Stimulated activated CD8-positive, alpha-beta memory T cell treated with anti-CD3 and anti-CD28 coated beads, Interleukin-15, amount 100 ng/mL, for 48 hours (primary cell): Measurements from ENCODE around the gene MYMX.
"Not testable (repeated sequence)": the region's sequence is repeated elsewhere in the genome, so short reads cannot be mapped to it uniquely, and the experiment has no call there.

ENCODE experiments used
- DNase-seq, 2 donors: peaks; one replicate each; pipeline ENCODE4 v3.0.0-alpha.2; 2020; ENCODE audit warnings: low read depth in 2 of 2

MYMX gene

DNA sequence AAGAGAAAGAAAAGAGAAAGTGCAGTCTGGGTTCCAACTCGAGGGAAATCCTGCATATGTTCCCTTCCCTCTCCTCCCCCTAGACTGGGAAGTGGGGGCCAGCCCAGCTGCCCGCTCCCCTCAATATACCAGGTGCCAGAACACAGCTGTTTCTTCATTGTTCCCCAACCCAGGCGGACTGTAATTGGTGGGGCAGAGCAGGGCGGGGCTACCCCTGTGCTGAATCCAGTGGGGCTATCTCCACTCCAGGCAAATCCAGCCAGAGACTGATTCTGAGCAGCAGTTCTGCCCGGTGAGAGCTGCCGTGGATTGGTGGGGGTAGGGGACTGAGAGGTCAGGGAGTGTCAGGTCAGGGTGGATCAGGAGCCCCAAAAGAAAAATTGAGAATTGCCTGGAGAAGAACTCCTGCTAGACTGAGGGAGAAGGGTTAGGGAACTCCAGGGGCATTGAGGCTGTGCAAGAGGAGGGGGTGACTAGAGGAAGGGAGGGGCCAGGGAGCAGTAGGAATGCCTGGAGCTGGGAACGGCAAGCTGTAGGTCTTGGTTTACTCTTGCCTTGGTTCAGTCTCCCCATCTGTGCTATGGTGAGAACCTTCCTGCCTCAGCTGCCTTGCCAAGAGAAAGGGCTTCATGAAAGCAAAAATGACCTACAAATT, at the start of gene MYMX:
MYMX (plus strand) TSS at position 250 of the 655 bp plus-strand sequence. CDS start 546 bp downstream, outside the sequence.
- DNase-seq: no peak

DNA sequence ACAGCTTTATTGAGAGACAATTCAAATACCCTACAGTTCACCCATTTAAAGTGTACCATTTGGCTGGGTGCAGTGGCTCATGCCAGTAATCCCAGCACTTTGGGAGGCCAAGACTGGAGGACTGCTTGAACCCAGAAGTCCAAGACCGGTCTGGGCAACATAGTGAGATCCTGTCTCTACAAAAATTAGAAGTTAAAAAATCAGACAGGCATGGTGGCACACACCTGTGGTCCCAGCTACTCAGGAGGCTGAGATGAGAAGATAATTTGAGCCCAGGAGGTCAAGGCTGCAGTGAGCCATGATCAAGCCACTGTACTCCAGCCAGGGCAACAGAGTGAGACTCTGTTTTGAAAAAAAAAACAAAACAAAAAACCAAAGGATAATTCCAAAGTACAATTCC, 49.2 kb upstream of the MYMX start:
- DNase-seq: no peak

DNA sequence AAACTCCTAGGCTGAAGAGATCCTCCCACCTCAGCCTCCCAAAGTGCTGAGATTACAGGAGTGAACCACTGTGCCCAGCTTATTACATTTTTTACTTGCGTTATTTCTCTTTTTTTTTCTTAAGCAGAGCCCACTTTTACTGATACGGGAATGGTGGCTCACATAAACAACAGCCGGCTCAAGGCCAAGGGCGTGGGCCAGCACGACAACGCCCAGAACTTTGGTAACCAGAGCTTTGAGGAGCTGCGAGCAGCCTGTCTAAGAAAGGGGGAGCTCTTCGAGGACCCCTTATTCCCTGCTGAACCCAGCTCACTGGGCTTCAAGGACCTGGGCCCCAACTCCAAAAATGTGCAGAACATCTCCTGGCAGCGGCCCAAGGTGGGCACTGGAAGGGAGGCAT, 47.6 kb upstream of the MYMX start:
- no peak for DNase-seq

DNA sequence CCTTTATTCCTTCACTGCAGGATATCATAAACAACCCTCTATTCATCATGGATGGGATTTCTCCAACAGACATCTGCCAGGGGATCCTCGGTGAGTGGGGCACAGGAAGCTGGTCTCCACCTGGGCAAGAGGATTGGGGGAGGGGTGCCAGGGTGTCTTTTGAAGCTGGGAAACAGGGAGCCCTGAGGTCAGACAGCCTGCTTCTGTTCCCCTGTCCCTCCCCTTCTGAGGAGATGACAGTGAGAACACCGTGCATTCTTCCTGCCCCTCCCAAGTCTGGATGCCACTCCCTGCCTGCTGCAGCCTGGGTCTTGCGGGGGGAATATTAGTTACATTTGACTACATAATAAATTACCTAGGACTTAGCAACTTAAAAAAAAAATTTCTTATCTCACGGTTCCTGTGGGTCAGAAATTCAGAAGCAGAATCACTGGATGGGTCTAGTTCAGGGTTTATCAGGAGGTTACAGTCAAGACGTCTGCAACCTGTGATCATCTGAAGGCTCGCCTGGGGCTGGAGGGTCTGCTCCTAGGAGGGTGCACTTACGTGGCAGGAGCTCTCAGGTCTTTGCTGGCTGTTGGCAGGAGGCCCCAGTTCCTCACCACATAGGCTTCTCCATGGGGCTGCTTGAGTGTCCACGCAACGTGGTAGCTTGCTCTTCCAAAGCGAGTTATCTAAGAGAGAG, 46.7 kb upstream of the MYMX start:
- DNase-seq: no peak

DNA sequence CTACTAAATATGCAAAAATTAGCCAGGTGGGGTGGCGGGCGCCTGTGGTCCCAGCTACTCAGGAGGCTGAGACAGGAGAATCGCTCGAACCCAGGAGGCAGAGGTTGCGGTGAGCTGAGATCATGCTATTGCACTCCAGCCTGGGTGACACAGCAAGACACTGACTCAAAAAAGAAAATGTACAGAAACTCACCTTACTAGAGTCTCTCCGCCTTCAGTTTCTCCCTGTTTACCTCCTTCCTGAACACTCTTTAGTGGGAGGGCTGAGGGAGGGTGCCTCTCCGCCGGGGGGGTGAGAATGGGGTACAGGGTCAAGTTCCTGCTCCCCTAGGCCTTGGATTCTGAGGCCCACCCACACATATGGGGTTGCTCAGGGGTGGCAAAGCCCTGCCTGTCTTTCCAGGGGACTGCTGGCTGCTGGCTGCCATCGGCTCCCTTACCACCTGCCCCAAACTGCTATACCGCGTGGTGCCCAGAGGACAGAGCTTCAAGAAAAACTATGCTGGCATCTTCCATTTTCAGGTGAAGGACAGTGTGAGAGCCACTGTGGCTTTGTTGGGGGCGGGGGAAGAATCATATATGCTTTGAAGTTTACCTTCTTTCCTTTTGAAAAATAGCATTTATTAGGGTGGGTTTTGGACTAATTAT, 44.7 kb upstream of the MYMX start:
- DNase-seq: no peak

DNA sequence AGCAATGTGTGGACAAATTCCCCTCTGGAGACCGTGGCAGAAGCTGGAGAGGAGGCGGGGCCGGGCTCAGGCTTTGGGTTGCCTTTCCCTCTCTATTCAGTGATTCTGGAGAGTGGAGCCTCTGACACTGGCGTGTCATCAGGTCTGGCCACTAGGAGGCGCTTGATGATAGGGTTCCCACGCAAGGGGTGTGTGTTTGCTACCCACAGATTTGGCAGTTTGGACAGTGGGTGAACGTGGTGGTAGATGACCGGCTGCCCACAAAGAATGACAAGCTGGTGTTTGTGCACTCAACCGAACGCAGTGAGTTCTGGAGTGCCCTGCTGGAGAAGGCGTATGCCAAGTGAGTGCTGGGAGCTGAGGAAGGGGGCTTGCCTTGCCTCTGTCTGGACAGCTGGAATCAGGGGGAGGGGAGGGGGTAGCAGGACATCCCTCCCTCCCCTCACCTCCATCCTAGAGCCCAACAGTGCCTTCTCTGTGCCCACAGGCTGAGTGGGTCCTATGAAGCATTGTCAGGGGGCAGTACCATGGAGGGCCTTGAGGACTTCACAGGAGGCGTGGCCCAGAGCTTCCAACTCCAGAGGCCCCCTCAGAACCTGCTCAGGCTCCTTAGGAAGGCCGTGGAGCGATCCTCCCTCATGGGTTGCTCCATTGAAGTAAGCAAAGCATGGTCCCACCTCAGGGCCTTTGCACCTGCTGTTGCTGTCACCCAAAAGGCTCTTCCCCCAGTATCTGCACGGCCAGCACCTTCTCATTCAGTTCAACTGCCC, 43.8 kb upstream of the MYMX start:
- DNase-seq: peak; percentile 48 to 55

DNA sequence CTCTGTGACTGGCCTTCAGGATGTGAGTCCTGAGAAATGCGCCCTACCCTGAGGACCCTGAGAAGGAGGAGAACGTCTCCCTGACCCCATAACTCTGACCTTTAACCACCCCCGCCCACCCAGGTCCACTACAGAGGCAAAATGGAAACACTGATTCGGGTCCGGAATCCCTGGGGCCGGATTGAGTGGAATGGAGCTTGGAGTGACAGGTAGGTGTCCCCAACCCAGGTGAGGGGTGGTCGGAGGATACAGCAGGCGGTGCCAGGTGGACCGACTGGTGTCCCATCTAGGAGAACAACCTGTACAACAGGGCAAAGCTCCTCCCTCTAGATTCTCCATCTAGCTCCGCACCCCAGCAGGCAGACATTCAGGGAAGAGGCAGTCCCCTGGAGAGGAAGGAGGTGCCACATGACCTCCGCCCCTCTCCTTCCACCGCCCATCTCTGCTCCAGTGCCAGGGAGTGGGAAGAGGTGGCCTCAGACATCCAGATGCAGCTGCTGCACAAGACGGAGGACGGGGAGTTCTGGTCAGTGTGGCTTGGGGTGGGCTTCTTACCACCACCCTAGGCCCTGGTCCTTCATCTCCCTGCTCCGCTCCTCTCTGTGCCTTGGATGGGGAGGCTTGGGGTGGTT, 40.5 kb upstream of the MYMX start:
- no peak for DNase-seq

DNA sequence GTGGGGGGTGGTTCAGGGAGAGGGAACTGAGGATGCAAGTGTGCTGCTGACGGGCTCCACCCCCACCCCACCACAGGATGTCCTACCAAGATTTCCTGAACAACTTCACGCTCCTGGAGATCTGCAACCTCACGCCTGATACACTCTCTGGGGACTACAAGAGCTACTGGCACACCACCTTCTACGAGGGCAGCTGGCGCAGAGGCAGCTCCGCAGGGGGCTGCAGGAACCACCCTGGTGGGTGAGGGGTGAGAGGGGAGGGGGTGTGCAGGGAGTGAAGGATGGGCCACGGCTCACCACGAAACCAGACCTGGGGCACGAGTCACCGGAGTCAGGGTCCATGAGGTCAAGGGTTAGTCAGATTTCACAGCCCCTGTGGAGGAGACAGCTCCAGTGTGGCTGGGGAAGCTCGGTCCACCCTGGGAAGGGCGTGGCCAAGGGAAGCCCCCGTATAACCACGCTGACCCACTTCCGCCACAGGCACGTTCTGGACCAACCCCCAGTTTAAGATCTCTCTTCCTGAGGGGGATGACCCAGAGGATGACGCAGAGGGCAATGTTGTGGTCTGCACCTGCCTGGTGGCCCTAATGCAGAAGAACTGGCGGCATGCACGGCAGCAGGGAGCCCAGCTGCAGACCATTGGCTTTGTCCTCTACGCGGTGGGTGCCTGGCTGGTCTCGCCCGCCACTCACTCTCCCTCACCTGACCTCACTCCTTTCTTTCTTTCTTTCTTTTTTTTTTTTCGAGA, 39.8 kb upstream of the MYMX start:
- peak; percentile 44 to 47 for DNase-seq

DNA sequence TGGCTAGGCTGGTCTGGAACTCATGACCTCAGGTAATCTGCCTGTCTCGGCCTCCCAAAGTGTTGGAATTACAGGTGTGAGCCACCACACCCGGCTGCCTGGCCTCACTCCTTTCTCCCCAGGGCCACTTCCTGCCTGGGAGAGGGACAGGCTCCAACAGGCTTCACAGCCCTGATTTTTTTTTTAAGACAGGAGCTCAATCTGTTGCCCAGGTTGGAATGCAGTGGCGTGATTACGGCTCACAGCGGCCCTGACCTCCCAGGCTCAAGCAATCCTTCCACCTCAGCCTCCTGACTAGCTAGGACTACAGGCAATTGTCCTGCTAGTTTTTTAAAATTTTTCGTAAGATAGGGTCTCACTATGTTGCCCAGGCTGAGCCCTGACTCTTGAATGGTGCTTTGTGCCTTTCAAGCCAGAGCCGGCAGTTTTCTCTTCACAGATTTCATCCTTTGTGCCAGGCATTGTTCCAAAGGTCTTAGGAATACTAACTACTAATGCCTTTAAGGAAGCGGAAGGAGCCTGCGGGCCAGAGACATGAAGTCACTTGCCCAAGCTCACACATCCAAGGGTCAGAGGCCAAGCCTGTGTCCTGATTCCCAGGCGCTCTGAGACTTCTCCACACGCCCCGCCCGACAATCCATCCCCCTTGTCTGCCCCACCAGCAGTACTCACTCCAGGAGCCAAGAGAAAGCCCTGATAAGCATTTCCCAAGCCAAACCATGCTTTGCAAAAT, 38.9 kb upstream of the MYMX start:
- DNase-seq: no peak

DNA sequence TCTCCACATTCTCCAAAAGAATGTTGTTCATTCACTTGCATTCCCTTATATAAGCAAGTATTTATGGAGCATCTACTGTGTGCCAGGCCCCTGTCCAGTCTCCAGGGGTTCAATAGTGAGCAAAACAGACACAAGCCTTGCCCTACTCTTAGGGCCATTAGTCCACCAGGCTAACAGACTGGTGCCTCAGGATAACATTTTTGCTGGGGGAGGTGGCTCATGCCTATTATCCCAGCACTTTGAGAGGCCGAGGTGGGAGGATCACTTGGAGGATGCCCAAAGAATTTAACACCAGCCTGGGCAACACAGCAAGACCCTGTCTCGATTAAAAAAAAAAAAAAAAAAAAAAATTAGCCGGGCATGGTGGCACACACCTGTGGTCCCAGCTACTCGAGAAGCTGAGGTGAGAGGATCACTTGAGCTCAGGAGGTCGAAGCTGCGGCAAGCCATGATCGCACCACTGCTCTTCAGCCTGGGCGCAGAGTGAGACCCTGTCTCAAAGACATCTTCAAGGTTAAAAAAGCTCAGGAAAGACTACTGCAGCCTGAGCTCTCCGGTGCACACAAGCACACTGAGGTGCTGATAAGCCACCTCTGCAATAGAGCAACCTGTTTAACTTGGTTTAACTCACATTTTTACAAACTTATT, 38.2 kb upstream of the MYMX start:
- DNase-seq: no peak

DNA sequence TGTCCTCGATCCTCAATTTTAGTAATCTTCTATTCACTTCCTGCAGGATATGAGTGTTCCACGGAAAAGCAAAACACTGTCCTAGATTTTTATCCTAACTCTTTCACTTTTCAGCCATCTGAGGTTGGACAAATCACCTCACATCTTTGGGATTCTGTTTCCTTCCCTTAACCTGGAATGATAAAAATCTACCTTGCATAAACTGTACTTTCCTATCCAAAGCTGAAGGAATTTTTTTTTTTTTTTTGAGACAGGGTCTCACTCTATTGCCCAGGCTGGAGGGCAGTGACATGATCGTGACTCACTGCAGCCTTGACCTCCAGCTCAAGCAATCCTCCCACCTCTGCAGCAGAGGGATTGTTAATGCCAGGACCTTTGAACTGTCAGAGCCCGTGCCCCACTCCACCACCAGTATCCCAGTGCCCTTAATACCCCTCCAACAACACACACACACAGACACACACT, 37.6 kb upstream of the MYMX start:
- DNase-seq: no peak

DNA sequence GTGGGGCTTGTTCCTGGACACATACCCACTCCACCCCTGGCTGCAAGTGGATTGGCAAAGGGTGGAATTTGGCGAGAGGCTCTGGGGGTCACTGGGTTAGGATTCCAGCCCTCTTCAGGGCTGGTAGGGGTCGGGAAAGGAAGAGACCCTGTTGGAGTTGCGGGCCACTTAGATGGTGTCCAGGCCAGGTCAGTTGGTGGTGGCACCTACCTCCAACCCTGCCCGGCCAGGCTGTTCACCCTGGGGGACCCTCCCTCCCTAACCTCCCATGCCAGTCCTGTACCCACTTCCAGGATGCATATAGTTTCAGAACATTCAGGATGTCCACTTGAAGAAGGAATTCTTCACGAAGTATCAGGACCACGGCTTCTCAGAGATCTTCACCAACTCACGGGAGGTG, 37.1 kb upstream of the MYMX start:
- DNase-seq: no peak

DNA sequence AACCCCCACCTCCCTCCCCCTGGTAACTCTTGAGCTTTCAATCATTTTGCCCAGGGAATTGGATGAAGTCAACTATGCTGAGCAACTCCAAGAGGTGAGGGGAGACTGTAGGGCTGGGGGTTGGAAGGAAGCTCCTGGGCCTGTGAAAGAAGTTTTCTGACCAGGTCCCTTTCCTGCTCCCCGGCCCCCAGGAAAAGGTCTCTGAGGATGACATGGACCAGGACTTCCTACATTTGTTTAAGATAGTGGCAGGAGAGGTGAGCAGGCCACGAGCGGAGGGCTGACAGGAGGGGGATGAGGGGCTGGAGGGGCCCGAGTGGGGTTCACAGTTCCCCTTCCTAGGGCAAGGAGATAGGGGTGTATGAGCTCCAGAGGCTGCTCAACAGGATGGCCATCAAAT, 36.3 kb upstream of the MYMX start:
- DNase-seq: no peak

DNA sequence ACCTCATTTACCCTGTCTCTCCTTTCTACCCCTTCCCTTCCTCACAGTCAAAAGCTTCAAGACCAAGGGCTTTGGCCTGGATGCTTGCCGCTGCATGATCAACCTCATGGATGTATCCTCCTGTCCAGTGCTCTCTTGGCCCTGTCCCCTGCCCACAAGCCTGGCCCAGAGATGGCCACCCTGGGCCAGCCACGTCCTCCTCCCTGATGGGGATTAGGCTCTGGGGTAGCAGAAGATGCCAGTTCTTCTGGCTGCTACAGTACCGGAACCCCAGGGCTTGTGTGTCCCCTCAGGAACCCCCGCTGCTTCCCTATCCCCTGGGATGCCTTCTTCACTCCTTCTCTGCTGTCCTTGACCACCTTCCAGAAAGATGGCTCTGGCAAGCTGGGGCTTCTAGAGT, 35.8 kb upstream of the MYMX start:
- DNase-seq: no peak

DNA sequence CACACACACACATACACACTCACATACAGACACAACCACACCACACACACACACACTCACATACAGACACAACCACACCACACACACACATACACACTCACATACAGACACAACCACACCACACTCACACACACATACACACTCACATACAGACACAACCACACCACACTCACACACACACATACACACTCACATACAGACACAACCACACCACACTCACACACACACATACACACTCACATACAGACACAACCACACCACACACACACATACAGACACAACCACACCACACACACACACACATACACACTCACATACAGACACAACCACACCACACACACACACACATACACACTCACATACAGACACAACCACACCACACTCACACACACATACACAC, 34.9 kb upstream of the MYMX start:
- not testable (repeated sequence) for DNase-seq

DNA sequence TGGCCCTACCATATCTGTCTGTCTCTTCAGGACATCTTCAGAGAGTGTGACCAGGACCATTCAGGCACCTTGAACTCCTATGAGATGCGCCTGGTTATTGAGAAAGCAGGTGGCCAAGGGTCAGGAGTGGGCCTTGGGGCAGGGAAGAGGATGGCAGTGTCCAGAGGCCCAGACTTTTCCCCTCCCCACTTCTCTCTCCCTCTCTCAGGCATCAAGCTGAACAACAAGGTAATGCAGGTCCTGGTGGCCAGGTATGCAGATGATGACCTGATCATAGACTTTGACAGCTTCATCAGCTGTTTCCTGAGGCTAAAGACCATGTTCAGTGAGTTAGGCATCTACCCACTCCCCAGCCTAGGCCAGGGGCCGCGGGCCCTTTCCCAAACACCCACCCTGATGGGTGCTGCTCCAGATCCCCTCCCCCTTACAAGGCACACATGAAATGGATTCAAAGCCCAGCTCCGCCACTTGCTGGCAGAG, 33.8 kb upstream of the MYMX start:
- no peak for DNase-seq

DNA sequence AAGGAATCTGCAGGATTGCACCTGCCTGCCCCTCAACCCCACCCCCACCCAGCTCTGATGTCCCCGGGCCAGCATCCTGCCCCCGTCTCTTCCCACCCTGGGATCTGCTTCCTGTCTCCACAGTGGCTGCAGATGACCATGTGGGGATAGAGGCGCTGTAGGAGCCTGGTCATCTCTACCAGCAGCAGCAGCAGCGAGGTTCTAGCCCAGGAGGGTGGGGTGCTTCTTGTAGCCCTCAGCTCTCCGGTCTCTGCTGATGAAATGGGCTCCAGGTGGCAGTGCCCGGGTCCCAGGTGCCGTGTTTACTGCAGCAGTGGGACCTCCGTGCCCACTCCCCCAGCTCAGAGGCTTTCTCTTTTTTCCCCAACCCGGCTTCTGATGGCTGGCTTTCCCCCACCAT, 32.9 kb upstream of the MYMX start:
- no peak for DNase-seq

DNA sequence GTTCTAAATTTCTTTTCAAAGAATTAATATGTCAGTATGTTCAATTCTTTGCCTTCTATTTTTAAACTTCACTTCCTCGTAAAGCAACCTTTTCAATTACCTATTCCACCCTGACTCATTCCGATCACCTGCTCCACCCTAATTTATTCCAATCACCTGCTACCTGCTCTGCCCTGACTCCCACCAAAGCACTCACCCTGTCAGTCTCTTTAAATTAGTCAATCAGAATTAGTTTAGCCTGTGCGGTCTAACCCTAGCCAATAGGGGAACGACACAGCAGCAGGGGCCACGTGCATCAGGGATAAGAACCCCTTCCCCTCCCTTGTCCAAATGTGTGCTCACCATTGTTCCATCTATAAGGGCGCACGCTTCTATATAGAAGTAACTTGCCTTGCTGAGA, 31.4 kb upstream of the MYMX start:
- not testable (repeated sequence) for DNase-seq

DNA sequence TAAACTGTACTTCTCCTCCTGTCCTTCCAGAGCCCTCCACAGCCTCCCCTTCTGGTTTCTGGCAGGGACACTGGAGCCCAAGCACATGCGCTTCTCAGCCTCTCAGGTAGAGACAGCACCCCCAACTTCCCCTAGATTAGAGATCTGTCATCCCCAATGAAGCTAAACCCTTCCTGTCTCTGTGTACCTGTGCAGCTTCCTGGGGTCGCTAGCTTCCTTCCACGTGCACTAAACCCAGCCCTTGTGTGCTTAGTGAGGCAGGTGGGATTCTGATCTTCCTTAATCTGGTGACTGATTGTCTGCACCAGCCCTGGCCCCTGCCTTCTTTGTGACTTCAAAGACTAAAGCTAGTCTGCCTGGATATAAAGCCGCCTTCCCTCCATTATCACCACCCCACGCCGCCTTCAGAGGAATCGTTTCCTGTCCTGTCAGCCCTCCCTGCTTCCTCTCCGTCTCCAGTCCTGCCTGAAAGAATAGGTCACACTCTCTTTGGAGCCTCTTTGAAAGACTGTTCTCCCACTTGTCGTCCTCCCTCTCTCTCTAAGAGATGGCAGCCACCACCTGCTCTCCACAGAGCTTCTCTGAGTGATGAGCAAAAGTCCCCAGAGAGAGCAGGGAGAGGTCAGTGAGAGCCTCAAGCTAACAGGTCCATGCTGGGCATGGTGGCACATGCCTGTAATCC, 30.6 kb upstream of the MYMX start:
- no peak for DNase-seq
